H1 (cell line): ENCODE results near the gene PDZK1IP1. TPM values are rescaled to one million over a fixed set of nuclear protein-coding genes. Genes with fewer than 3 reads are reported as not detected.

Experiments
- CTCF ChIA-PET: fragments of 300-600 bp; sonication (Branson Sonifier 250); formaldehyde crosslinking; loops from one replicate; lab custom pipeline; 2021; ENCODE audit not compliant: partially characterized antibody; lab: Charles Lee
- POLR2A ChIA-PET: fragments of 300-600 bp; sonication (Branson Sonifier 250); formaldehyde crosslinking; loops from one replicate; lab custom pipeline; 2021; ENCODE audit warnings: inconsistent platforms; ENCODE audit not compliant: partially characterized antibody; lab: Charles Lee
- DNase-seq, 2 experiments: peaks; one replicate each; pipeline versions ENCODE4 v3.0.0 to v3.0.0-alpha.2; 2010 to 2022; ENCODE audit warnings: low spot score in 2 of 2, low read depth in 1 of 2, mixed read lengths in 1 of 2
- FAIRE-seq: peaks from 2 replicates; lab custom pipeline; 2011; peaks lifted over from hg19 to GRCh38; lab: Jason Lieb, UNC
- H2AFZ ChIP-seq: 2 replicates; pipeline ENCODE4 v1.8.1; 2012; ENCODE audit warnings: low read length, inconsistent platforms
- H2AK5ac ChIP-seq: 2 replicates; pipeline ENCODE4 v1.6.1; 2013; ENCODE audit warnings: low read depth, low read length
- H2BK120ac ChIP-seq: replicated peaks from 2 replicates; pipeline ENCODE3; 2013; ENCODE audit warnings: low read depth, low read length, inconsistent platforms
- H2BK12ac ChIP-seq: 2 replicates; pipeline ENCODE4 v1.6.1; 2013; ENCODE audit warnings: low read depth, low read length
- H2BK15ac ChIP-seq: 2 replicates; pipeline ENCODE4 v1.6.1; 2013; ENCODE audit warnings: low read length
- H2BK20ac ChIP-seq: 2 replicates; pipeline ENCODE4 v1.6.1; 2013; ENCODE audit warnings: low read length
- H2BK5ac ChIP-seq: 2 replicates; pipeline ENCODE4 v1.6.1; 2013; ENCODE audit warnings: low read depth, low read length
- H3K14ac ChIP-seq: 2 replicates; pipeline ENCODE4 v1.6.1; 2013; ENCODE audit warnings: inconsistent platforms; ENCODE audit not compliant: insufficient read length
- H3K18ac ChIP-seq: 2 replicates; pipeline ENCODE4 v1.6.1; 2013; ENCODE audit warnings: low read length; ENCODE audit errors: extremely low read depth
- H3K23ac ChIP-seq: 2 replicates; pipeline ENCODE4 v1.6.1; 2013; ENCODE audit warnings: inconsistent platforms; ENCODE audit not compliant: insufficient read length
- H3K23me2 ChIP-seq: 2 replicates; pipeline ENCODE4 v1.6.1; 2013; ENCODE audit warnings: low read depth, low read length
- H3K27ac ChIP-seq: 2 replicates; pipeline ENCODE4 v1.6.1; 2011; ENCODE audit warnings: low read depth, low read length, inconsistent platforms
- H3K27me3 ChIP-seq, 4 experiments: replicated peaks in 1 of 4; 1 replicate in 1 of 4; 2 replicates in 3 of 4; pipeline versions ENCODE4 v1.6.1 to v1.8.1; 2011 to 2013; ENCODE audit warnings: low read length in 3 of 4, mild to moderate bottlenecking in 3 of 4, inconsistent platforms in 2 of 4, mixed read lengths in 2 of 4, moderate library complexity in 1 of 4; ENCODE audit not compliant: control insufficient read depth in 3 of 4, insufficient read depth in 3 of 4; ENCODE audit errors: extremely low read depth in 1 of 4
- H3K36me3 ChIP-seq, 4 experiments: 2 replicates each; pipeline versions ENCODE4 v1.6.1 to v1.8.1; 2011 to 2013; ENCODE audit warnings: mild to moderate bottlenecking in 4 of 4, low read length in 3 of 4, moderate library complexity in 2 of 4, control low read depth in 1 of 4, inconsistent platforms in 1 of 4; ENCODE audit not compliant: insufficient read depth in 4 of 4, control insufficient read depth in 2 of 4
- H3K4ac ChIP-seq: replicated peaks from 2 replicates; pipeline ENCODE3; 2013; ENCODE audit warnings: low read length, low read depth, mixed read lengths, inconsistent platforms; ENCODE audit not compliant: insufficient read length
- H3K4me1 ChIP-seq, 4 experiments: replicated peaks in 1 of 4; 1 replicate in 1 of 4; 2 replicates in 3 of 4; pipeline versions ENCODE4 v1.6.1 to v1.8.1; 2011 to 2013; ENCODE audit warnings: low read length in 3 of 4, inconsistent platforms in 2 of 4, mixed read lengths in 1 of 4; ENCODE audit not compliant: insufficient read depth in 4 of 4, control insufficient read depth in 3 of 4
- H3K4me2 ChIP-seq, 2 experiments: 2 replicates each; pipeline versions ENCODE4 v1.6.1 to v1.8.1; 2011 to 2013; ENCODE audit warnings: low read depth in 2 of 2, low read length in 2 of 2, control low read depth in 1 of 2, inconsistent platforms in 1 of 2, mild to moderate bottlenecking in 1 of 2; ENCODE audit not compliant: insufficient read depth in 1 of 2
- H3K4me3 ChIP-seq, 4 experiments: fragments of 200-600, 300-600 bp in 1 of 4; sonication (generic), shearing (Covaris generic), sonication (Bioruptor Twin) in 1 of 4; 2 replicates each; pipeline versions ENCODE4 v1.5.1 to v1.8.1; 2011 to 2016; ENCODE audit warnings: low read length in 4 of 4, low read depth in 3 of 4, control low read depth in 2 of 4, inconsistent platforms in 2 of 4, mild to moderate bottlenecking in 2 of 4, mixed read lengths in 1 of 4, moderate library complexity in 1 of 4; ENCODE audit not compliant: insufficient read depth in 2 of 4; ENCODE audit errors: extremely low read depth in 1 of 4
- H3K56ac ChIP-seq: replicated peaks from 2 replicates; pipeline ENCODE3; 2013; ENCODE audit warnings: low read depth, mild to moderate bottlenecking, mixed read lengths, low read length, inconsistent platforms; ENCODE audit not compliant: insufficient read length
- H3K79me1 ChIP-seq: 2 replicates; pipeline ENCODE4 v1.6.1; 2013; ENCODE audit warnings: low read depth, low read length, control low read depth
- H3K79me2 ChIP-seq, 2 experiments: 2 replicates each; pipeline versions ENCODE4 v1.6.1 to v1.8.1; 2012 to 2013; ENCODE audit warnings: low read length in 2 of 2, mild to moderate bottlenecking in 2 of 2, inconsistent platforms in 1 of 2; ENCODE audit not compliant: insufficient read depth in 2 of 2, control insufficient read depth in 1 of 2
- H3K9ac ChIP-seq, 4 experiments: replicated peaks in 1 of 4; 1 replicate in 1 of 4; 2 replicates in 3 of 4; pipeline versions ENCODE4 v1.6.1 to v1.8.1; 2011 to 2013; ENCODE audit warnings: low read depth in 3 of 4, low read length in 3 of 4, control low read depth in 2 of 4, mild to moderate bottlenecking in 2 of 4, moderate library complexity in 2 of 4, inconsistent platforms in 1 of 4; ENCODE audit errors: extremely low read depth in 1 of 4
- H3K9me3 ChIP-seq, 2 experiments: 2 replicates each; pipeline versions ENCODE4 v1.6.1 to v1.8.1; 2012 to 2013; ENCODE audit warnings: mild to moderate bottlenecking in 2 of 2, moderate library complexity in 2 of 2, control low read depth in 1 of 2, inconsistent platforms in 1 of 2, low read depth in 1 of 2, low read length in 1 of 2, mixed read lengths in 1 of 2; ENCODE audit not compliant: insufficient read depth in 2 of 2
- H4K20me1 ChIP-seq, 2 experiments: replicated peaks in 1 of 2; 2 replicates each; pipeline versions ENCODE3 to v1.8.1; 2011 to 2013; ENCODE audit warnings: inconsistent platforms in 2 of 2, low read length in 2 of 2, mild to moderate bottlenecking in 1 of 2; ENCODE audit not compliant: insufficient read depth in 2 of 2, control insufficient read depth in 1 of 2
- H4K5ac ChIP-seq: 2 replicates; pipeline ENCODE4 v1.6.1; 2013; ENCODE audit warnings: low read length, low read depth, mixed read lengths, inconsistent platforms; ENCODE audit not compliant: insufficient read length
- H4K8ac ChIP-seq: 2 replicates; pipeline ENCODE4 v1.8.0; 2013; ENCODE audit warnings: mild to moderate bottlenecking, moderate library complexity, low read length, inconsistent platforms; ENCODE audit not compliant: insufficient read depth; ENCODE audit errors: extremely low read depth
- H4K91ac ChIP-seq: replicated peaks from 2 replicates; pipeline ENCODE3; 2013; ENCODE audit warnings: low read length, mixed read lengths, inconsistent platforms; ENCODE audit not compliant: insufficient read length
- KDM1A ChIP-seq: fragments of 200-600, 300-600 bp; sonication (generic); IDR thresholded peaks from 2 replicates; pipeline ENCODE4 v1.7.1; 2016; ENCODE audit warnings: mild to moderate bottlenecking, low read length, borderline replicate concordance
- MAFK ChIP-seq: IDR thresholded peaks from 2 replicates; pipeline ENCODE4 v1.6.1; 2012; ENCODE audit warnings: low read depth, mild to moderate bottlenecking, improper control_type of control experiment, low read length
- NRF1 ChIP-seq: IDR thresholded peaks from 2 replicates; pipeline ENCODE4 v1.6.1; 2011; ENCODE audit warnings: mild to moderate bottlenecking, low read depth, low read length, improper control_type of control experiment
- TBP ChIP-seq: IDR thresholded peaks from 2 replicates; pipeline ENCODE4 v1.6.1; 2011; ENCODE audit warnings: low read depth, low read length, improper control_type of control experiment
- TEAD4 ChIP-seq: IDR thresholded peaks from 2 replicates; pipeline ENCODE4 v1.6.1; 2012; ENCODE audit warnings: low read depth, low read length, inconsistent platforms, mixed read lengths
- WGBS, 2 experiments: shearing (Covaris generic) in 1 of 2; methylation state at CpG; one replicate each; pipeline versions ENCODE4 v1.1.6 to v1.1.7; 2013 to 2015; ENCODE audit warnings: low lambda C conversion rate in 2 of 2, mixed read lengths in 2 of 2, inconsistent platforms in 1 of 2, low coverage in 1 of 2, missing lambda C conversion rate in 1 of 2; ENCODE audit not compliant: insufficient replicate concordance in 2 of 2, insufficient coverage in 1 of 2, insufficient read length in 1 of 2; ENCODE audit errors: extremely low coverage in 1 of 2, missing lambda C conversion rate in 1 of 2; 5-methylcytosine and 5-hydroxymethylcytosine counted together
- polyA plus RNA-seq, 7 experiments: library from polyadenylated mRNA; depleted of rRNA in 3 of 7; stranded (reverse) in 5 of 7; unstranded in 2 of 7; fragments of >200 nt in 5 of 7; fragments of 200-250 nt in 2 of 7; gene quantifications; 1 replicate in 5 of 7; 2 replicates in 1 of 7; 4 replicates in 1 of 7; pipeline versions ENCODE4 v1.2.1 to v1.2.3, GENCODE V29; 2011 to 2013; ENCODE audit warnings: missing spikeins in 2 of 7, mixed read lengths in 2 of 7
- total RNA-seq: library from RNA; stranded (reverse); fragmentation: NEBNext Ultra II Directional; extraction: Animal tissue kit (Norgen Biotek cat#: 25700); gene quantifications from 2 replicates; pipeline ENCODE4 v1.2.1, GENCODE V29; 2021

Gene PDZK1IP1
- total and polyA plus RNA-seq, 2 of the 8 experiments (the other 6 are each of a cell fraction or from before 2014, with no cell fraction given) = 0.17 TPM; not detected in 1

- no peak overlapping the region for H2BK12ac ChIP-seq
- no peak overlapping the region for H3K4me3 ChIP-seq
- no peak overlapping the region for H2AFZ ChIP-seq
- H3K79me2 ChIP-seq = no peaks in the 10 kb centered on the region
- peaks cover 1% of the 10 kb centered on the region; the same call in 1 of the 2 replicates for H3K23me2 ChIP-seq
- H3K27me3 ChIP-seq = peaks cover 2 to 37% (median 27%) of the 10 kb centered on the region in 4 experiments
- DNase-seq = no peak
- ChIA-PET CTCF (interaction anchor here (1.0 to 3.5 kb wide), 4 partner anchors 16 to 53 kb away, joined by 3 to 23 read pairs (median 4); no protein-coding TSS in a partner anchor), POLR2A (interaction anchor here (0.8 kb wide), 1 partner anchor 12 kb away, joined by 4 read pairs; no protein-coding TSS in a partner anchor)
- H2BK20ac ChIP-seq = 0 out of 2 replicates have a peak overlapping the region, but pooled peaks have one; percentile 52
- no peak overlapping the region for H3K27ac ChIP-seq
- no peak for FAIRE-seq
- H3K36me3 ChIP-seq = no peaks in the 10 kb centered on the region
- H3K79me1 ChIP-seq = no peaks in the 10 kb centered on the region
- no peak overlapping the region for H4K8ac ChIP-seq
- H3K23ac ChIP-seq = no peak overlapping the region
- H2AK5ac ChIP-seq = no peak overlapping the region
- H3K4ac ChIP-seq = no peak overlapping the region
- H4K91ac ChIP-seq = no peak overlapping the region
- no peak overlapping the region; the same call in 1 of the 2 replicates for H2BK15ac ChIP-seq
- no peak for TF ChIP-seq TBP
- no peak for TF ChIP-seq TEAD4
- no peak for TF ChIP-seq NRF1
- TF ChIP-seq KDM1A = peak; percentile 68; the same call in 1 of the 2 replicates
- no peak for TF ChIP-seq MAFK
- no peak overlapping the region for H4K5ac ChIP-seq
- no peak overlapping the region for H3K9ac ChIP-seq
- no peak overlapping the region for H2BK5ac ChIP-seq
- H2BK120ac ChIP-seq = no peak overlapping the region
- WGBS, 2 experiments = 80% methylated on average over 3 of the region's 3 CpGs; no CpG with 5 or more reads in 1 of the 2 experiments
- H3K56ac ChIP-seq = no peak overlapping the region
- H3K9me3 ChIP-seq = no peaks in the 10 kb centered on the region
- no peak overlapping the region for H3K18ac ChIP-seq
- peak overlapping the region in 1 of 2 experiments; percentile 67; a peak in 1 of 4 replicates for H3K4me2 ChIP-seq
- no peaks in the 10 kb centered on the region for H4K20me1 ChIP-seq
- peaks cover 5 to 25% (median 16%) of the 10 kb centered on the region in 4 experiments for H3K4me1 ChIP-seq
- no peak overlapping the region for H3K14ac ChIP-seq
Measured at GRCh38 chr1:47209725-47210325, 20.0 kb upstream of the PDZK1IP1 start.
